Stimulated activated naive CD8-positive, alpha-beta T cell treated with anti-CD3 and anti-CD28 coated beads, Interleukin-15, Interleukin-2, amounts not matched to agents 100 ng/mL and 50 ng/mL, for 24 hours (primary cell): ENCODE measurements around the gene PSEN1.

ENCODE experiments used
- H3K27ac Mint-ChIP-seq: one replicate; pipeline ENCODE4 v1.8.0; 2021; ENCODE audit warnings: mild to moderate bottlenecking, mixed read lengths
- H3K27me3 Mint-ChIP-seq: one replicate; pipeline ENCODE4 v1.8.0; 2021; ENCODE audit warnings: mixed read lengths
- H3K36me3 Mint-ChIP-seq: one replicate; pipeline ENCODE4 v1.8.0; 2021; ENCODE audit warnings: low read depth, mixed read lengths
- H3K4me1 Mint-ChIP-seq: one replicate; pipeline ENCODE4 v1.8.0; 2021; ENCODE audit warnings: low read depth, mixed read lengths
- H3K4me3 Mint-ChIP-seq: one replicate; pipeline ENCODE4 v1.8.0; 2021; ENCODE audit warnings: mild to moderate bottlenecking, mixed read lengths
- H3K9me3 Mint-ChIP-seq: one replicate; pipeline ENCODE4 v1.8.0; 2021; ENCODE audit warnings: mixed read lengths

The PSEN1 gene

DNA sequence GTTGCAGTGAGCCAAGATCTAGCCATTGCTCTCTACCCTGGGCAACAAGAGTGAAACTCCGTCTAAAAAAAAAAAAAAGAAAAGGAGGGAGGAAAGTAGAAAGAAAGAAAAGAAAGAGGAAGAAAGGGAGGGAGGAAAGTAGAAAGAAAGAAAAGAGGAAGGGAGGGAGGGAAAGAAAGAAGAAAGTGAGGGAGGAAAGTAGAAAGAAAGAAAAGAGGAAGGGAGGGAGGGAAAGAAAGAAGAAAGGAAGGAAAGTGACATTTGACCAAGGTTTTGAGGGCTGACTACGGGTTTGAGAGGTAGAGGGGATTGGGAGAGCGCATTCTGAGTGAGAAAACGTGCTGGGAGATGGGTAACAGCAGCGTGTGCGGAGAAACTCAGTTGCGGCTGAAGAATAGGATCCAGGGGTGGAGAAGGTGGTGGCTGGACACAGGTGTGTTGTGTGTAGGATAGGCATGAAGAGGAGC lies 100.5 kb downstream of the PSEN1 start:
- Mint-ChIP-seq H3K27ac (no peak overlapping the region), H3K9me3 (no peaks in the 10 kb centered on the region), H3K4me1 (peaks cover 14% of the 10 kb centered on the region), H3K27me3 (peaks cover 72% of the 10 kb centered on the region), H3K36me3 (no peaks in the 10 kb centered on the region), H3K4me3 (peak overlapping the region; percentile 66)

DNA sequence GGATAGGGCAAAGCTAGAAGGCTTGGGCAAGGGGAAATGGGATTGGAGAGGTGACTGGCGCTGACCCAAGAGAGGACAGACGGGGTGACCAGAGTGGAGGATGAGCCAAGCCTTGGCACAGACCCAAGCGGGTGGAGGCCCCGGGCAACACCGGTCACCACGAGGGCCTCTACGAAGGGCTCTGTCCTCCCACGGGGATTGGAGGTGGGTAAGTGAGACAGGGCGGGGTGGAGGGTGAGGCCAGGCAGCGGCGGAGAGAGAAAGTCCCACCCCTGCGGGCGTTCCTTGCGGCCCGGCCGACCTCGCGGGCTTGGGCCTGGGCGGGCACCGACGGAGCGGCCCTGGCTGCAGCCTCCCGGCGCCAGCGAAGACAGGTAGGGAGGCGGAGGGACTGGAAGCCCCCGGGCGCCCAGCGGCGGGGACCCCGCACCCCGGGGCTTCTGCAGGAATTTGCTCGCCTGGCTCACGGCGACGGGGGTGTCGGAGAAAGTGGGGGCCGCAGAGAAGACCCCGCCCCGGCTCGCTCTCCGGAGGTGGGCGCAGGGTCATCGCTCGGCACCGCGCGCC lies 101.0 kb downstream of the PSEN1 start, which contains the start of gene PAPLN:
Gene PAPLN, plus strand, starts transcription at position 288 of the 567 bp plus-strand sequence. CDS start 2,273 bp downstream, outside the sequence.
- Mint-ChIP-seq H3K4me1 (peaks cover 17% of the 10 kb centered on the region), H3K4me3 (peak within 1 kb of the TSS; percentile 66), H3K27me3 (peaks cover 75% of the 10 kb centered on the region), H3K36me3 (no peaks in the 10 kb centered on the region), H3K27ac (no peak within 1 kb of the TSS), H3K9me3 (no peaks in the 10 kb centered on the region)

DNA sequence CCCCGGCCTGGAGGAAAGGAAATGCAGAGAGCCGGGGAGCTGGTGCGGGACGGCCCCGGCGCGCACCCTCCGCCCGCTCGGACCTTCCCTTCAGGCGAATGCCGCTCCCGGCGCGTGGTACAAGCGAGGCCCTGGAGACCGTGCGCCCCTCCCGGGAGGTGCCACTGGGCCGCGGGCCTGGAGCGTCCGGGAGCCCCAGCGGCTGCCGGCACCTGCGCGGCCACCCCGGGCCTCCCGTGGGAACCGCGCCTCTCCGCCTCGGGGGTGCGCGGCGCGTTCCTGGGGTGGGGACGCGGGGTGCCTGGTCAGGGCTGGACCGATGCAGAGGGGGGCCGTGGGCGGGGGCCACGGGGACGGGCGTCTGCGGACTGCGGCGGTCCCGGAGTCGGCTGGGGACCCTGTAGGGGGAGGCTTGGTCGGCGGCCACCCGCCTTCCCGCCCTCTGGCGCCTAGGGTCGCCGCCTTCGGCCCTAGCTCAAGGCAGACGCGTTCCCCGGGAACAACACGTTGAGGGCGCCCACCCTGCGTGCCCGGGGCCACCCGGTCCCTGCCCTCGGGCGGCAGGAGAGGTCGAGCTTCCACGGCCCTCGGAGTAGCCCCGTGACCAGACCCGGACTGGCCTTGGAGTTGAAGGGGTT lies 101.6 kb downstream of the PSEN1 start:
- Mint-ChIP-seq H3K36me3 (no peaks in the 10 kb centered on the region), H3K27ac (no peak overlapping the region), H3K4me3 (peak overlapping the region; percentile 28), H3K4me1 (peaks cover 22% of the 10 kb centered on the region), H3K9me3 (no peaks in the 10 kb centered on the region), H3K27me3 (peaks cover 75% of the 10 kb centered on the region)

- Mint-ChIP-seq H3K27me3 (peaks cover 77% of the 10 kb centered on the region), H3K36me3 (no peaks in the 10 kb centered on the region), H3K4me3 (peak overlapping the region; percentile 28)
These were observed 102.1 kb downstream of the PSEN1 start for GRCh38 chr14:73238424-73238852.

DNA sequence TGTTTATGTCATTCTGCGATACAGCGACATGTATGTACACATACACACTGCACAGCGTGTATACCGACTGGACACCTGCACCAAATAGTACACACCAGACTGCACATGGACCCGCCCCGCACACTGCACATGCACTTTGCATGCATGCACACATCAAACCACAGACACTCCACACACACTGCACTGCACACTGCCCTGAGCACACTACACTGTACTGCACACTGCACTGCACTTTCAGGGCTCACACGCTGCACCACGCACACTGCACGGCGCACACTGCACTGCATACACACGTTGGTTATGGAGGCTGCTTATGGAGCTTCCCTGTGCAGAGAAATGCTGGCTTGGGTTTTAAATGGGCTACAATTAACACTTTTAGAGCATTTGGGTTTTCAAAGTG lies 102.6 kb downstream of the PSEN1 start:
- H3K27me3 Mint-ChIP-seq, result peaks cover 77% of the 10 kb centered on the region
- no peak overlapping the region for H3K4me3 Mint-ChIP-seq
- H3K4me1 Mint-ChIP-seq, result peaks cover 29% of the 10 kb centered on the region
- no peaks in the 10 kb centered on the region for H3K36me3 Mint-ChIP-seq
- no peaks in the 10 kb centered on the region for H3K9me3 Mint-ChIP-seq
- H3K27ac Mint-ChIP-seq, result no peak overlapping the region

More at GRCh38 chr14:73238424-73238852, 102.1 kb downstream of the PSEN1 start:
- no peaks in the 10 kb centered on the region for H3K9me3 Mint-ChIP-seq
- H3K27ac Mint-ChIP-seq, result no peak overlapping the region
- H3K4me1 Mint-ChIP-seq, result peaks cover 25% of the 10 kb centered on the region

DNA sequence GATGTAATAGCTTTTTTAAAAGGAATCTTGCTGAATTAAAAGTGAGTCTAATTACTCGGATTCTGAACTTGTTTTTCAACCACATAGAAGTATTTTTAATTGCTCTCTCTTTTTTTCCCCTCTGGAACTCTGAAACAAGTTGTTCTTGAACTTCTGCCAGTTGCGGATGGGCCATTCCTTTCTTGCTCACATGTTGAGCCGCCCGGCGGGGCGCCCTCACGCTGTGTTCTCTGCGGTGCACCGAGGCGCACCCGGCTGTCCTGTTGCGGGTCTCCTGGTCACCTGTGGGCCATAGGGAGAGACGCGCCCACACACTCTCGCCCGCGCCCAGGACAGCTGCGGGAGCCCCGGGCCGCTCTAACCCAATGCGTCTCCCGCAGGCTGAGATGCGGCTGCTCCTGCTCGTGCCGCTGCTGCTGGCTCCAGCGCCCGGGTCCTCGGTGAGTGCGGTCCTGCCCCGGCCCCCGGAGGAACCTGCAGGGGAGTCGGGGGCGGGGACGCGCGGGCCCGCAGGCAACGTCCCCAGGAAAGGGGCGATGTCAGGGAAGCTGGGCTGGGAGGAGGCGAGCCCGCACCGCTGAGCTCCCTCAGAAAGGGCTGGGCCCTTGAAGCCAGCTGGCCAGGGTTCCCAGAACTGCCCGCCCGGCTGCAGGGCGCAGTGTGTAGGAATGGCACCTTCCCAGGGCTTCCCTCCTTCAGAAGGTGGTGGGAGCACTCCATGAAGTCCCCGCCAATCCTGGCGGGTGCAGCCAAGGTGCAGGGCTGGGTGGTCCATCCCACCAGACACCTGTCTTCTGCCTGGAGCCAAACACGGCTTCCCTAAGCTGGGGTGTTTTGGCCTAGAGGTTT lies 103.3 kb downstream of the PSEN1 start:
- no peak overlapping the region for H3K27ac Mint-ChIP-seq
- H3K36me3 Mint-ChIP-seq, result no peaks in the 10 kb centered on the region
- H3K27me3 Mint-ChIP-seq, result peaks cover 76% of the 10 kb centered on the region
- no peaks in the 10 kb centered on the region for H3K9me3 Mint-ChIP-seq
- no peak overlapping the region for H3K4me3 Mint-ChIP-seq
- peaks cover 29% of the 10 kb centered on the region for H3K4me1 Mint-ChIP-seq

GRCh38 chr14:73240816-73241480 lies 104.6 kb downstream of the PSEN1 start:
- no peak overlapping the region for H3K4me3 Mint-ChIP-seq
- peaks cover 33% of the 10 kb centered on the region for H3K4me1 Mint-ChIP-seq
- peaks cover 71% of the 10 kb centered on the region for H3K27me3 Mint-ChIP-seq
- no peaks in the 10 kb centered on the region for H3K36me3 Mint-ChIP-seq
- H3K27ac Mint-ChIP-seq, result no peak overlapping the region
- no peaks in the 10 kb centered on the region for H3K9me3 Mint-ChIP-seq

DNA sequence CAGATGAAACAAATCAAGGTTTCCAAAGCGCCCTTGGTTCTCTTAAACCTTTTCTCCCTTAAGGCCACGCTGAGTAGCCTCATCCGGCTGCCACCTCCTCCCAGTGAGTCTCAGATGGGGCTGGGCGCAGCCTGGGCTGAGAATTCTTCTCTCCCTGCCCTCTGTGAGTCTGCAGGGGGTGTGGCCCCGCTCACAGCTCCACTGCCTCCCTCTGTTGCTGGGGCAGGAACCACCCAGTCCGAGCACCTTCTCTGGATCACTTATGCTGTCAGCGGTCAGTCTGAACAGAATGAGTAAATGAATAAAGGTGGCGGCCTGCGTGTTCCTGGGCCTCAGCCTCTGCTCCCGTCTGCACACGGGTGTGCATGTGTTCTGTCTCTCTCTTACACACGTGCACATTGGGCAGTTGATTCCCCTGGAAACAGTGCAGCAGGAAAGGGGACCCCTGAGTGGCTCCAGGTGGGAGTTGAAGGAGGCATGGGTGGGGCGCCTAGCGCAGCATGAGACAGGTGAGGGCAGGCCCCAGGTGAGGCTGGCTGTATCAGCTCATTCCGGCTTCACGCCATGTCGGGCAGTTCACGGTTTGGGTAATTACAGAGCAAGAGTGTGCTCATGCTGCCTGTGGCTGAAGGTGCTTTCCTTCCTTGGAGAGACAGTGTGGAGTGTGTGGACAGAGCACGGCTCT lies 105.3 kb downstream of the PSEN1 start:
- Mint-ChIP-seq H3K4me1 (peaks cover 36% of the 10 kb centered on the region), H3K27me3 (peaks cover 67% of the 10 kb centered on the region), H3K36me3 (no peaks in the 10 kb centered on the region), H3K9me3 (no peaks in the 10 kb centered on the region), H3K4me3 (no peak overlapping the region), H3K27ac (no peak overlapping the region)

DNA sequence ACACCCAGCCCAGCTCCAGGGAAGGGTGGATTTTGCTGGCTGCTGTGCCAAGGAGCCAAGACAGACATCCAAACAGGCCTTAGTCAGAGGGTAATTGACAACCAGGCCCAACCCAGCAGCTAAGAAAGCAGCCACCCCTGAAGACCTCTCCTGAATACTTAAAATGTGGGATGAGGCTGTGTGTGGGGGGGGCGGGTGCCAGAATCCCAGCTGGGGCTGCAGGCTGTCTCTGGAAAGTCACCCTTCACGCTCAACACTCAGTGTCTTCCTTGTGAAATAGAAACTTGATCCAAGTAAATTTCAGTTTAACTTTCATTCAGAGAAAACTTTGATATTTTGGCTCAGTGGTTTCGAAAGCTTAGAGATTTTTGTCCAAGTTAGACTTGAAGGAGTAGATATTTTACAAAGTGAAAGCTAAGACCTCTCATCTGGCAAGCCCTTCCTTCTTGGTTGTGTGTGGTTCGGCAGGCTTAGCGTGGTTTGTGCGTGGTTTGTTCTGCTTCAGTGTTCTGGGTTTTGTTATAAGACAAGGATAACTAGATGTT lies 106.1 kb downstream of the PSEN1 start:
- H3K27ac Mint-ChIP-seq, result no peak overlapping the region
- peaks cover 37% of the 10 kb centered on the region for H3K4me1 Mint-ChIP-seq
- no peaks in the 10 kb centered on the region for H3K36me3 Mint-ChIP-seq
- no peak overlapping the region for H3K4me3 Mint-ChIP-seq
- H3K9me3 Mint-ChIP-seq, result no peaks in the 10 kb centered on the region
- peaks cover 67% of the 10 kb centered on the region for H3K27me3 Mint-ChIP-seq

DNA sequence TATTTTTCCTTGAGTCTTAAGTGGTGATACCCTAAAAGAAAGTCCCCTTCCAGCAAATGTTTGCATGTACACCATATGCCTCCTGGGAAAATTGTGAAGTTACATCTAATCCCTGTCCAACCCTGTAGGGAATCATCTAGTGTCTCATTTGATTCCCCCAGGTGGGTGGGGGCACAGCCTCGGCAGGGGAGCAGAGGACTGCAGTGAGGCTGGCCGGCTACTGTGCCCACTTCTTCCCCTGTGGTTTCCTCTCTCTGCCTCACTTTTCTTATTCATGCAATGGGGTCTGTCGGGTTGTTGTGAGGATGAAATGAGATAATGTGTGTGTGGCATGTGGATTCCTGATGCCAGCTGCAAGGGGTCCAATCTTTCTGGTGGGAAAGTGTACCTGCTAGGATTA lies 107.0 kb downstream of the PSEN1 start:
- Mint-ChIP-seq H3K4me1 (peaks cover 38% of the 10 kb centered on the region), H3K36me3 (no peaks in the 10 kb centered on the region), H3K27ac (no peak overlapping the region), H3K9me3 (no peaks in the 10 kb centered on the region), H3K27me3 (peaks cover 67% of the 10 kb centered on the region), H3K4me3 (no peak overlapping the region)

DNA sequence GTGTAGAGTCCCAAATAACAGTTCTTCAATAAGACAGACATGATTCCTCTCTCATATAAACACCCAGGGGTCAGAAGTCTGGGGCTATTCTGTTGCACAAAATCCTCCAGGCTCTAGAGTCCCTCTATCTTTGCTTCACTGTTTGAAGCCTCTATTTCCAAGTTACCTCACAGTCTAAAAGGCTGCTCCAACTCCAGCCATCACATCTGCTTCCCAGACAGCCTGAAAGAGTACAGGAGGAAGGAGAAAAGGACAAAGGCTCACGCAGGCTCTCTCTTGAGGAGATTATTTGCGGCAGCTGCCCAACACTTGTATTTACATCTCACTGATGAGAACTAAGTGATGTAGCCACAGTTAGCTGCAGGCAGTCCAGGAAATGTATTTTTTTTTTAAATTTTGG lies 107.4 kb downstream of the PSEN1 start:
- no peaks in the 10 kb centered on the region for H3K9me3 Mint-ChIP-seq
- no peak overlapping the region for H3K27ac Mint-ChIP-seq
- peaks cover 63% of the 10 kb centered on the region for H3K27me3 Mint-ChIP-seq
- H3K36me3 Mint-ChIP-seq, result no peaks in the 10 kb centered on the region
- H3K4me3 Mint-ChIP-seq, result no peak overlapping the region
- peaks cover 35% of the 10 kb centered on the region for H3K4me1 Mint-ChIP-seq

DNA sequence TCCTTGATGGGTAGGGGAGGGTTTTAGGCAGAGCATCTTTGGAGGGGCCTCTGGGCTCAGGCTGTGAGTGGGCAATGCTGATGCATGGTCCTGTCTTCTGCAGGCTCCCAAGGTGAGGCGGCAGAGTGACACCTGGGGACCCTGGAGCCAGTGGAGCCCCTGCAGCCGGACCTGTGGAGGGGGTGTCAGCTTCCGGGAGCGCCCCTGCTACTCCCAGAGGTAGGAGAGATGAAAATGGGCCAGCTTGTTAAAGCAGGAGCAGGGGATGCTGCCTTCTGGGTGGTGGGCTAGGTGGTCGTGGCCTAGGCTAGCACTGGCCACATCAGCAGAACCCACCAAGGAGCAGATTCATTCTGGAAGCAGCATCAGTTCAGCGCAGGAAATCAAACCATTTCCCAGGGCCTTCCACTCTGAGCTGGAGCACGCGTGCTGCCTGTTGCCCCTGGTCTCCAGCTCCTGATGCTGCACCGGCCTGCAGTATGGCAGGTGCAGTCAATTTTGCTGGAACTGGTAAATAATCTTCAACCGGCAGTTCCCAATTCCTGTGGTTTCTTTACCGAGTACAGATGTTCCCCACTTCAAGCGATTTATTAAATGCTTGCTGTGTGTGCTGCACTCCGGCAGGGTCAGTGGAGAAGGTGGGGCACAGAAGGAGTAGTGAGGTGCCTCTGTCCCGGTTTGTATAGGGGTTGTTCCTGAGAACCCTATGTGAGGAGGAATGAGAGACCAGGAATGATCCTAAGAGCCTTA lies 108.4 kb downstream of the PSEN1 start:
- Mint-ChIP-seq H3K36me3 (no peaks in the 10 kb centered on the region), H3K4me1 (peaks cover 39% of the 10 kb centered on the region), H3K27ac (no peak overlapping the region), H3K9me3 (no peaks in the 10 kb centered on the region), H3K4me3 (peak overlapping the region; percentile 63), H3K27me3 (peaks cover 55% of the 10 kb centered on the region)

DNA sequence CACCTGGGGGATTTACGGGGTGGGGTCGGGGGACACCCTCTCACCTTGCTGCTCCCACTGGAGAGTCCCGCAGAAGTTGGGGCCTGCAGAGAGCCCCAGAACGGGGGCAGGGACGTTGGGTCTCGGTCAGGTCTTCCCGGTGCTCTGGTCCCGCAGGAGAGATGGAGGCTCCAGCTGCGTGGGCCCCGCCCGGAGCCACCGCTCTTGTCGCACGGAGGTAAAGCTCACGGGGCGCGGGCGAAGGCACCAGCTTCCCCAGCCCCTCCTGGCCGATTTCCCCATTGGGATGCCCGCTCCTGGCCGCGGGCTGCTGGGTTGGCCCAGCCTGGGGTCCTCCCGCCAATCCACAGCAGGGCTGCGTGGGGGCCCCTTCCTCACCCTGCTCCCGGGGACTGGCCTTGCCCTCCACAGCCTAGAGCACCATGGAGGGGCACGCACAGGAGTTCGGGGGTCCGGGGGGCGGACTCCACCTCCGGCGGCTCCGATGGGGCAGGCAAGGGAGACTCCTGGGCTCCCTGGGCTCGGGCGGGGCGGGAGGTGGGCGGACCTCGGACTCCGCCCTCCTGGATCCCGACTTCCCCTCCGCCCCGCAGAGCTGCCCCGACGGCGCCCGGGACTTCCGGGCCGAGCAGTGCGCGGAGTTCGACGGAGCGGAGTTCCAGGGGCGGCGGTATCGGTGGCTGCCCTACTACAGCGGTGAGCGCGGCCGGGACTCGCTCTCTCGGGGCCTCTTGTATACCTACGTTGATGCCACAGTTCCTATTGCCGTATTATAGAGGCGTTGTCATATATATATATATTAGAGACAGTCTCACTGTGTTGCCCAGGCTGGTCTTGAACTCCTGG lies 109.4 kb downstream of the PSEN1 start:
- Mint-ChIP-seq H3K9me3 (no peaks in the 10 kb centered on the region), H3K27me3 (peaks cover 49% of the 10 kb centered on the region), H3K36me3 (no peaks in the 10 kb centered on the region), H3K4me3 (peak overlapping the region; percentile 63), H3K27ac (no peak overlapping the region), H3K4me1 (peaks cover 39% of the 10 kb centered on the region)
